ENCODE measurements around the gene ADGRB2. TPM values are rescaled to one million over a fixed set of nuclear protein-coding genes. Genes with fewer than 3 reads are reported as not detected.

Gene ADGRB2
- total RNA-seq, 1 experiment from 2014 or later = 12.3 TPM

- CTCF ChIA-PET = no interaction called here
- intact Hi-C loops (cut with micrococcal nuclease) = no loop called here
- no peak overlapping the region for H2AFZ ChIP-seq (ENCODE audit: low read length)
- POLR2A ChIA-PET (ENCODE audit: unreplicated experiment) = no interaction called here
- H3K4me2 ChIP-seq (ENCODE audit: low read length) = no peak overlapping the region
- H3F3A ChIP-seq (ENCODE audit: low read length, unreplicated experiment) = no peaks in the 10 kb centered on the region
- ATAC-seq (no peak), DNase-seq (no peak)
- H3K27me3 ChIP-seq (ENCODE audit: low read length) = no peaks in the 10 kb centered on the region
- no peaks in the 10 kb centered on the region for H4K20me1 ChIP-seq (ENCODE audit: low read length)
- no peak overlapping the region for H3K27ac ChIP-seq (ENCODE audit: low read length)
- no peaks in the 10 kb centered on the region for H3K9me2 ChIP-seq (replicated peaks; ENCODE audit: low read length)
- no peak for TF ChIP-seq EZH2phosphoT487 (IDR thresholded peaks at IDR 0.05; ENCODE audit: borderline replicate concordance, low read length)
- H3K9me3 ChIP-seq (ENCODE audit: low read length) = no peaks in the 10 kb centered on the region
- no peak overlapping the region for H3K9ac ChIP-seq (ENCODE audit: low read length)
- H3K79me2 ChIP-seq (ENCODE audit: low read length) = no peaks in the 10 kb centered on the region
- H3K4me1 ChIP-seq (ENCODE audit: insufficient read depth, low read length) = peaks cover 17% of the 10 kb centered on the region
- H3K36me3 ChIP-seq (ENCODE audit: low read depth, low read length) = no peaks in the 10 kb centered on the region
- no TSS peak for BruUV-seq (replicated peaks)
- no peak overlapping the region for H3K4me3 ChIP-seq (ENCODE audit: low read length)
Observed at GRCh38 chr1:31694964-31695313, 69.2 kb downstream of the ADGRB2 start.

DNA sequence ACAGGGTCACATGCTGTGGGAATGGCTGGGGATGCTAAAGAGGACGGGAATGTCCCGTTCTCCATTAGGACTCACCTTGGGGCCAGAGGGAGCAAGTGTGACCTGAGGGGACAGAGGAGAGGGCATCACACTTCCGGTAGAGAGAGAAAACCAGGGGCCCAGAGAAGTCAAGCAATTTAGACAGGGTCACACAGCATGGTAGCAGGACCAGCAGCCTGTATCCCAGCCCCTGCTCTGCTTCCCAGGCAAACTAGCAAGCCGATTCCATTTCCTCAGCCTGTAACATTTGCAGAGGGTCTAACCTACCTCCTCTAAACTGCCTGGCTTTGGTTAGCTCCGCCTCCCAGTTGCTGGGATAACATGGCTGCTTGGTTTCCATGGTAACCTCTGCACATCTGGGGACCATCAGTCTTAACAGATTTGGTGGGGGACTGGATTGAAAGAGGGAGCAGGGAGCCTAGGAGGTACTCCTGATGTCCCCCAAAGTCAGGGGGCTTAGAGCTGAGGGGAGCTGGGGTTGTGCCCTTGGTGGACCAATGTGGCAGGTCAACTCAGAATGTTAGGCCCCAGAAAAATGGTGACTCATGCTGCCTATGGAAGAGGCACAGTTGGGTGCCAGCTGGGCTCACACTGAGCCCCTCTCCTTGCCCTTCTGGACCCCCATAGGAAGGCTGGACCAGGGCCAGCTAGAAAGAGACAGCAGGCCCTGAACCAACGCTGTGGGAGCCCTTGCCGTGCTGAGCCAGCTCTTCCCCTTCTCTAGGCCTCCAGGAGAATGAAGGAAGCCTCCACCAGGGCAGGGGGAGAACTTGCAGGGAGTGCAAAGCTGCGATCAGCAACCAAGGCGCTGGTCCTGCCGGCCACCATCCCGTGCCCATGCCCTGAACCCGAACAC lies 69.8 kb downstream of the ADGRB2 start:
- intact Hi-C loops (cut with micrococcal nuclease) = no loop called here
- no peak overlapping the region for H3K9ac ChIP-seq (ENCODE audit: low read length)
- ATAC-seq (no peak), DNase-seq (no peak)
- CTCF ChIA-PET = no interaction called here
- peaks cover 17% of the 10 kb centered on the region for H3K4me1 ChIP-seq (ENCODE audit: insufficient read depth, low read length)
- no peaks in the 10 kb centered on the region for H3K79me2 ChIP-seq (ENCODE audit: low read length)
- no peaks in the 10 kb centered on the region for H3F3A ChIP-seq (ENCODE audit: low read length, unreplicated experiment)
- TF ChIP-seq CTCF (conservative IDR thresholded peaks at IDR 0.05; ENCODE audit: low read depth, low read length) (no peak), EZH2phosphoT487 (IDR thresholded peaks at IDR 0.05; ENCODE audit: borderline replicate concordance, low read length) (no peak), EZH2 (IDR thresholded peaks at IDR 0.05; ENCODE audit: low read length, unreplicated experiment) (no peak)
- no peaks in the 10 kb centered on the region for H3K36me3 ChIP-seq (ENCODE audit: low read depth, low read length)
- no peak overlapping the region for H2AFZ ChIP-seq (ENCODE audit: low read length)
- no peaks in the 10 kb centered on the region for H3K9me2 ChIP-seq (replicated peaks; ENCODE audit: low read length)
- no peak overlapping the region for H3K27ac ChIP-seq (ENCODE audit: low read length)
- BruUV-seq (replicated peaks) = no TSS peak
- H3K4me3 ChIP-seq (ENCODE audit: low read length) = no peak overlapping the region
- no peaks in the 10 kb centered on the region for H3K27me3 ChIP-seq (ENCODE audit: low read length)
- POLR2A ChIA-PET (ENCODE audit: unreplicated experiment) = no interaction called here
- no peaks in the 10 kb centered on the region for H4K20me1 ChIP-seq (ENCODE audit: low read length)
- no peak overlapping the region for H3K4me2 ChIP-seq (ENCODE audit: low read length)
- H3K9me3 ChIP-seq (ENCODE audit: low read length) = no peaks in the 10 kb centered on the region

DNA sequence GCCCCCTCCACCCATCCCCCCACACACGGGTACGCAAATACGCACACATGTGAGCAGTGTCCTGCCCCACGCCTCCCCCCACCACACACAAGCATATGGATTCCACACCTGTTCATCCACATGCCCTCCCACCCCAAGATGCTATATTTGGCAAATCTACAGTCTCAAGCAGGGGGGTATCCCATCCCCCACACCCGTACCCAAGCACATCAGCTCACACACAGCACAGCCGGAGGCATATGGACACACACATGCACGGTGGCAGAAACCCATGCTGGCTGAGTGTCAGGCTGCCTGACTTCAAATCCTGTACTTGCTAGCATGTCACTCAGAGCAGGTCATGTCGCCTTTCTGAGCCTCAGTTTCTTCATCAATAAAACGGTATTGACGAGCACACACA lies 70.9 kb downstream of the ADGRB2 start:
- H3K9ac ChIP-seq (ENCODE audit: low read length) = no peak overlapping the region
- H3K27ac ChIP-seq (ENCODE audit: low read length) = no peak overlapping the region
- H3K9me3 ChIP-seq (ENCODE audit: low read length) = no peaks in the 10 kb centered on the region
- BruUV-seq (replicated peaks) = no TSS peak
- H3K36me3 ChIP-seq (ENCODE audit: low read depth, low read length) = no peaks in the 10 kb centered on the region
- CTCF ChIA-PET = no interaction called here
- no peak overlapping the region for H3K4me2 ChIP-seq (ENCODE audit: low read length)
- H3K4me1 ChIP-seq (ENCODE audit: insufficient read depth, low read length) = peaks cover 26% of the 10 kb centered on the region
- no peak for TF ChIP-seq EZH2 (IDR thresholded peaks at IDR 0.05; ENCODE audit: low read length, unreplicated experiment)
- TF ChIP-seq EZH2phosphoT487 (IDR thresholded peaks at IDR 0.05; ENCODE audit: borderline replicate concordance, low read length) = no peak
- TF ChIP-seq CTCF (conservative IDR thresholded peaks at IDR 0.05; ENCODE audit: low read depth, low read length) = no peak
- no peak for DNase-seq
- no peaks in the 10 kb centered on the region for H4K20me1 ChIP-seq (ENCODE audit: low read length)
- ATAC-seq = no peak
- POLR2A ChIA-PET (ENCODE audit: unreplicated experiment) = no interaction called here
- no peaks in the 10 kb centered on the region for H3K79me2 ChIP-seq (ENCODE audit: low read length)
- H3F3A ChIP-seq (ENCODE audit: low read length, unreplicated experiment) = no peaks in the 10 kb centered on the region
- H3K27me3 ChIP-seq (ENCODE audit: low read length) = no peaks in the 10 kb centered on the region
- intact Hi-C loops (cut with micrococcal nuclease) = no loop called here
- H3K4me3 ChIP-seq (ENCODE audit: low read length) = no peak overlapping the region
- no peak overlapping the region for H2AFZ ChIP-seq (ENCODE audit: low read length)
- no peaks in the 10 kb centered on the region for H3K9me2 ChIP-seq (replicated peaks; ENCODE audit: low read length)
